LNCAP (cell line): ENCODE results near the gene SENP5.

Experiments
- CTCF ChIP-seq: fragments of 450-650 bp; IDR thresholded peaks from 2 replicates; pipeline ENCODE4 v1.5.1; 2017; ENCODE audit warnings: mild to moderate bottlenecking

SENP5 gene

GRCh38 chr3:196967412-196968232 is 99.9 kb downstream of the SENP5 start:
- no peak for TF ChIP-seq CTCF

GRCh38 chr3:196968233-196969133 is 100.8 kb downstream of the SENP5 start, which contains the start of gene PIGZ:
TSS of gene PIGZ (minus strand) at chr3:196968833. CDS start at chr3:196952031, 16,802 bp downstream.
- TF ChIP-seq CTCF, result no peak

- TF ChIP-seq CTCF, result no peak
Measured at GRCh38 chr3:196969134-196969659, 101.5 kb downstream of the SENP5 start.

GRCh38 chr3:196969660-196970546 is 102.2 kb downstream of the SENP5 start:
- peak; percentile 91 for TF ChIP-seq CTCF

GRCh38 chr3:196970547-196971093 is 102.9 kb downstream of the SENP5 start:
- no peak for TF ChIP-seq CTCF

- no peak for TF ChIP-seq CTCF
Measured at GRCh38 chr3:196971094-196971698, 103.5 kb downstream of the SENP5 start.
